HepG2 (cell line): Measurements from ENCODE around the gene SEPTIN2. TPM values are rescaled to one million over a fixed set of nuclear protein-coding genes. Genes with fewer than 3 reads are reported as not detected.
A peak's percentile ranks its signal among the peaks of the same experiment; 100 is the strongest.

Experiments used
- BRF2 ChIP-seq: sonication (generic); formaldehyde crosslinking; IDR thresholded peaks from 2 replicates; pipeline ENCODE4 v1.8.1; 2022; ENCODE audit warnings: mild to moderate bottlenecking, missing genetic modification reagents
- CEBPZ ChIP-seq: IDR thresholded peaks from 2 replicates; pipeline ENCODE4 v1.6.1; 2012; ENCODE audit warnings: low read length, improper control_type of control experiment
- CREB3 ChIP-seq: sonication (generic); formaldehyde crosslinking; IDR thresholded peaks from 2 replicates; pipeline ENCODE4 v1.5.0; 2020; ENCODE audit warnings: missing genetic modification reagents
- CREM ChIP-seq, 2 experiments: sonication (generic) in 1 of 2; formaldehyde crosslinking in 1 of 2; IDR thresholded peaks; 2 replicates each; pipeline versions ENCODE4 v1.4.0 to v1.6.1; 2016 to 2020; ENCODE audit warnings: antibody characterized with exemption in 1 of 2, mild to moderate bottlenecking in 1 of 2, missing genetic modification reagents in 1 of 2
- CSRNP2 ChIP-seq: sonication (generic); formaldehyde crosslinking; conservative IDR thresholded peaks from 2 replicates; pipeline ENCODE4 v1.8.0; 2022; ENCODE audit warnings: low read depth, missing genetic modification reagents
- EEA1 ChIP-seq: sonication (generic); formaldehyde crosslinking; IDR thresholded peaks from 2 replicates; pipeline ENCODE4 v1.5.1; 2020; ENCODE audit warnings: mild to moderate bottlenecking, missing genetic modification reagents, borderline replicate concordance
- GLI4 ChIP-seq: sonication (generic); formaldehyde crosslinking; IDR thresholded peaks from 2 replicates; pipeline ENCODE4 v1.5.1; 2020; ENCODE audit warnings: missing genetic modification reagents, mild to moderate bottlenecking, moderate library complexity, borderline replicate concordance
- HDAC1 ChIP-seq: sonication (generic); formaldehyde crosslinking; IDR thresholded peaks from 2 replicates; pipeline ENCODE4 v1.5.1; 2020; ENCODE audit warnings: mild to moderate bottlenecking, missing genetic modification reagents
- JUN ChIP-seq: sonication (generic); formaldehyde crosslinking; IDR thresholded peaks from 2 replicates; pipeline ENCODE4 v1.4.0; 2020; ENCODE audit warnings: mild to moderate bottlenecking, missing genetic modification reagents
- NCOR1 ChIP-seq: fragments of 200-600 bp; sonication (generic); IDR thresholded peaks from 2 replicates; pipeline ENCODE4 v1.7.0; 2017; ENCODE audit warnings: antibody characterized with exemption, low read length, borderline replicate concordance
- NFKBIZ ChIP-seq: IDR thresholded peaks from 2 replicates; pipeline ENCODE4 v1.6.1; 2018; ENCODE audit warnings: missing genetic modification reagents, missing compliant biosample characterization
- POLR2G ChIP-seq: fragments of 200-400 bp; formaldehyde crosslinking; IDR thresholded peaks from 2 replicates; pipeline ENCODE4 v1.6.1; 2018; ENCODE audit warnings: mild to moderate bottlenecking, low read depth, low read length, moderate library complexity
- RXRA ChIP-seq: sonication (generic); formaldehyde crosslinking; IDR thresholded peaks from 2 replicates; pipeline ENCODE4 v1.5.1; 2020; ENCODE audit warnings: missing genetic modification reagents
- SALL2 ChIP-seq: sonication (generic); formaldehyde crosslinking; IDR thresholded peaks from 2 replicates; pipeline ENCODE4 v1.8.1; 2023; ENCODE audit warnings: mild to moderate bottlenecking, missing genetic modification reagents, inconsistent platforms
- SCMH1 ChIP-seq: sonication (generic); formaldehyde crosslinking; IDR thresholded peaks from 2 replicates; pipeline ENCODE4 v1.9.0; 2021; ENCODE audit warnings: missing genetic modification reagents, mild to moderate bottlenecking, borderline replicate concordance
- SNRNP70 ChIP-seq: fragments of 200-400 bp; formaldehyde crosslinking; IDR thresholded peaks from 2 replicates; pipeline ENCODE4 v1.6.1; 2017; ENCODE audit warnings: mild to moderate bottlenecking, low read depth, low read length, moderate library complexity
- SRY ChIP-seq: sonication (generic); formaldehyde crosslinking; IDR thresholded peaks from 2 replicates; pipeline ENCODE4 v1.8.0; 2022; ENCODE audit warnings: mild to moderate bottlenecking, missing genetic modification reagents
- ZBTB7A ChIP-seq: sonication (generic); formaldehyde crosslinking; IDR thresholded peaks from 2 replicates; pipeline ENCODE4 v1.8.0; 2022; ENCODE audit warnings: mild to moderate bottlenecking, missing genetic modification reagents
- ZFP36 ChIP-seq: fragments of 150-350 bp; IDR thresholded peaks from 2 replicates; pipeline ENCODE4 v1.6.1; 2018; ENCODE audit warnings: borderline replicate concordance, low read length, low read depth; ENCODE audit not compliant: partially characterized antibody
- ZNF317 ChIP-seq: sonication (generic); formaldehyde crosslinking; IDR thresholded peaks from 2 replicates; pipeline ENCODE4 v1.5.0; 2020; ENCODE audit warnings: mild to moderate bottlenecking, missing genetic modification reagents
- ZNF550 ChIP-seq: sonication (generic); formaldehyde crosslinking; IDR thresholded peaks from 2 replicates; pipeline ENCODE4 v1.4.0; 2020; ENCODE audit warnings: mild to moderate bottlenecking, missing genetic modification reagents, borderline replicate concordance
- polyA plus RNA-seq, 8 experiments: library from polyadenylated mRNA; depleted of rRNA in 3 of 8; stranded (reverse) in 7 of 8; unstranded in 1 of 8; fragments of >200 nt; fragmentation: Illumina TruSeq in 4 of 8; extraction: Trizol in 4 of 8; gene quantifications; 2 replicates each; pipeline versions ENCODE4 v1.2.1 to v1.2.3, GENCODE V29; 2011 to 2016; ENCODE audit warnings: low read depth in 4 of 8, missing spikeins in 1 of 8, mixed read lengths in 1 of 8; ENCODE audit not compliant: insufficient read depth in 1 of 8
- total RNA-seq, 5 experiments: library from RNA; depleted of rRNA; stranded (reverse); fragments of >200 nt; fragmentation: Illumina TruSeq; extraction: Trizol; gene quantifications; 2 replicates each; pipeline ENCODE4 v1.2.3, GENCODE V29; 2016; ENCODE audit warnings: low read depth in 1 of 5

Gene SEPTIN2
- total and polyA plus RNA-seq, 2 of the 13 experiments (the other 11 are each of a cell fraction or from before 2014, with no cell fraction given): 493 to 733 TPM

GRCh38 chr2:241350878-241351639 lies 35.3 kb downstream of the SEPTIN2 start (continued):
- TF ChIP-seq SNRNP70 (no peak), HDAC1 (CRISPR knock-in tag) (peak; percentile 37; the same call in 1 of the 2 replicates), GLI4 (CRISPR knock-in tag) (no peak), BRF2 (CRISPR knock-in tag) (no peak), RXRA (no peak), NFKBIZ (CRISPR knock-in tag) (peak; percentile 23; the same call in 1 of the 2 replicates), SCMH1 (no peak), CSRNP2 (CRISPR knock-in tag) (no peak), CEBPZ (no peak), CREM (IDR thresholded peaks at IDR 0.05) (peak; percentile 63; the same call in 1 of the 2 replicates), CREM (CRISPR knock-in tag; IDR thresholded peaks at IDR 0.05) (no peak), ZNF550 (no peak), NCOR1 (no peak), JUN (CRISPR knock-in tag) (no peak), SRY (CRISPR knock-in tag) (no peak), SALL2 (CRISPR knock-in tag) (no peak; the same call in 1 of the 2 replicates), ZNF317 (CRISPR knock-in tag) (peak; percentile 95), POLR2G (peak; percentile 24; the same call in 1 of the 2 replicates), EEA1 (CRISPR knock-in tag) (no peak), ZBTB7A (CRISPR knock-in tag) (no peak), CREB3 (CRISPR knock-in tag) (no peak), ZFP36 (no peak)
